Skeletal muscle tissue (tissue), 4 donors: ENCODE measurements around the gene SLC7A7. TPM values are rescaled to one million over a fixed set of nuclear protein-coding genes. Genes with fewer than 3 reads are reported as not detected.
"Not testable (repeated sequence)": the region's sequence is repeated elsewhere in the genome, so short reads cannot be mapped to it uniquely, and the experiment has no call there.

ENCODE experiments used
- H3K27ac ChIP-seq: one replicate; pipeline ENCODE4 v1.7.0; 2013; ENCODE audit warnings: mild to moderate bottlenecking, low read depth, low read length, inconsistent platforms
- H3K27me3 ChIP-seq, 3 donors: one replicate each; pipeline ENCODE4 v1.7.0; 2013; ENCODE audit warnings: low read length in 3 of 3; ENCODE audit not compliant: control insufficient read depth in 3 of 3, insufficient read depth in 3 of 3
- H3K36me3 ChIP-seq, 3 donors: one replicate each; pipeline ENCODE4 v1.7.0; 2013; ENCODE audit warnings: low read length in 3 of 3; ENCODE audit not compliant: control insufficient read depth in 3 of 3, insufficient read depth in 3 of 3
- H3K4me1 ChIP-seq, 3 donors: one replicate each; pipeline ENCODE4 v1.7.0; 2013; ENCODE audit warnings: low read length in 3 of 3, mild to moderate bottlenecking in 3 of 3; ENCODE audit not compliant: control insufficient read depth in 3 of 3, insufficient read depth in 3 of 3
- H3K4me3 ChIP-seq, 3 donors: one replicate each; pipeline ENCODE4 v1.7.0; 2013; ENCODE audit warnings: low read length in 3 of 3
- H3K9ac ChIP-seq, 3 donors: one replicate each; pipeline ENCODE4 v1.7.0; 2013; ENCODE audit warnings: low read length in 3 of 3, mild to moderate bottlenecking in 3 of 3, moderate library complexity in 2 of 3, low read depth in 1 of 3
- H3K9me3 ChIP-seq, 3 donors: one replicate each; pipeline ENCODE4 v1.7.0; 2013; ENCODE audit warnings: low read length in 3 of 3; ENCODE audit not compliant: control insufficient read depth in 3 of 3
- total RNA-seq: library from RNA; depleted of rRNA; stranded (reverse); fragments of >200 nt; gene quantifications from one replicate; pipeline ENCODE4 v1.2.3, GENCODE V29; 2014
- donor health status: Osteomylitis.

SLC7A7 gene
- total RNA-seq, 1 donor from 2014 or later, result 15.1 TPM

DNA sequence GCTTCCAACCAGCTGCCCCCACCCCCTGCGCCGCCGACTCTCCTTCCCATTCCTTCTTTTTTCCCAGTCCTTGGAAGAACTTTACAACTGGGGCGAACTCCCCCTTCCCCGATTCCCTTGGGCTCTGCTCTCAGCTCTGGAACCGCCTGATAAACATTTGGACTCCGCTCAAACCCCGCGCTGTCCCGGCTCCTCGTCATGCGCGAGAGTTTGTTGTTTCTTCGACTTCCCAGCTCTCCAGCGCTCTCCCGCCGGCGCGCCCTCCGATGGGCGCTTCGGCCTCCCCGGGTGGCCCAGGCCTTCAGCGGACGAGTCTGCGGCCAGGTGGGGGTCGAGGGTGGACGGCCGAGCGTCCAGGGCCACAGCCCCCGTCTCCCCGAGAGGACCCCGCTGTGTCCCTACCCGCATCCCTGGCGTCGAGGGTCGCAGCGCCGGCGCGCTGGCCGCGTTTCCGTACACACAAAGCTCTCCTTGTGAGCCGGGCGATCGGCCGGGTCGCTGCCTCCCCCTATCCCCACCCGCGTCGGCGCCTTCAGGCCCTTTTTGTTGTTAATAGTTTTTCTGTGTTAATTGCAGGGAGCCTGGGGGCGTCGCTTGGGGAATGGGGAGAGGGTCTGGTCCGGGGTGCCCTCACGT is 22.0 kb upstream of the SLC7A7 start:
- H3K4me1 ChIP-seq, result peaks cover 17 to 22% (median 21%) of the 10 kb centered on the region in 3 donors
- H3K9ac ChIP-seq, result peak overlapping the region; percentile 76 to 89 (median 85)
- H3K27me3 ChIP-seq, result peaks cover 0 to 21% (median 5%) of the 10 kb centered on the region in 3 donors
- peak overlapping the region; percentile 87 for H3K27ac ChIP-seq
- peak overlapping the region; percentile 73 to 80 (median 78) for H3K4me3 ChIP-seq
- H3K9me3 ChIP-seq, result no peaks in the 10 kb centered on the region
- H3K36me3 ChIP-seq, result peaks cover 16 to 33% (median 27%) of the 10 kb centered on the region in 3 donors

DNA sequence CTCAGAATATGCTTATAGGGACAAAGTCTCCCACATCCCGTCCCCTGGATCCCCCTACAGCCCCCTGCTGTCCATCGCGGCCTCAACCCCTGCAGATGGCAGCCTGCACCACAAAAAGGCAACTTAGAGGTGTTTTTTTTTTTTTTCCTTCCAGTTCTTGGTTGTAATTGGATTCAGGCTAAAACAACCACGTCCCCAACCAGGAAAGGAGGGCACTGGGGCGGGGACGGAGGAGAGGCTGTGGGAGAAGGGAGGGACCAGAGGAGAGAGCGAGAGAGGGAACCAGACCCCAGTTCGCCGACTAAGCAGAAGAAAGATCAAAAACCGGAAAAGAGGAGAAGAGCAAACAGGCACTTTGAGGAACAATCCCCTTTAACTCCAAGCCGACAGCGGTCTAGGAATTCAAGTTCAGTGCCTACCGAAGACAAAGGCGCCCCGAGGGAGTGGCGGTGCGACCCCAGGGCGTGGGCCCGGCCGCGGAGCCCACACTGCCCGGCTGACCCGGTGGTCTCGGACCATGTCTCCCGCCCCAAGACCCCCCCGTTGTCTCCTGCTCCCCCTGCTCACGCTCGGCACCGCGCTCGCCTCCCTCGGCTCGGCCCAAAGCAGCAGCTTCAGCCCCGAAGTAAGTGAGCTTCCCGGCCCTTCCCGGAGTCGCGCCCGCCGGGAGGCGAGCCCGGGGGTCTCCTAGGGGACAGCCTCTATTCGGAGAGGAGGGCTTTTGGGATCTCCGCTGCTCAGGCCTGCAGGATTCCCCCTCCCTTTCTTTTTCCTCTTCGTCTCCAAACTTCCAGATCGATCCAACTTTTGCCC is 21.3 kb upstream of the SLC7A7 start, which contains the start of gene MMP14:
Gene MMP14, plus strand, starts transcription at position 285 of the 813 bp plus-strand sequence. Its CDS starts 233 bp downstream, at position 518.
- H3K4me1 ChIP-seq, result peaks cover 17 to 22% (median 21%) of the 10 kb centered on the region in 3 donors
- H3K9me3 ChIP-seq, result no peaks in the 10 kb centered on the region
- H3K9ac ChIP-seq, result peak within 1 kb of the TSS; percentile 76 to 89 (median 85)
- peak within 1 kb of the TSS; percentile 87 for H3K27ac ChIP-seq
- H3K27me3 ChIP-seq, result peaks cover 0 to 21% (median 5%) of the 10 kb centered on the region in 3 donors
- H3K36me3 ChIP-seq, result peaks cover 12 to 26% (median 22%) of the 10 kb centered on the region in 3 donors
- peak within 1 kb of the TSS; percentile 73 to 80 (median 78) for H3K4me3 ChIP-seq

DNA sequence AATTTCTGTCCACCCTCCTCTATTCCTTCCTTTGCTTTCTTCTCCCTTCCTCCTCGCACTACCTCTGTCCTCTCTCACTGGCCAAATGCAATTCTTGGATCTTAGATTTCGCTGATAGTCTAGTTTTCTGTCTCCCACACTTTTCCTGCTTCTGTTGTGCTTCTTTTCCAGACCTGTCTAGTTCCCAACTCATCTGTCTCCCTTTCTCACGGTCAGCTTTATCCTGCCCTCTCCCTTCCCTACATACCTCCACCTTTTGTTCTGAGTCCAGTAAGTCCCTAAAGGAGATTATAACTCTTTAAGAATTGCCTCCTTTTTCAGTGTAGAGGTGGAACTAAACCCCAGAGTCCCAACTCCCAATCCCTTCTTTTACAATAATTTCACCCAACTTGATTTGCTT is 20.3 kb upstream of the SLC7A7 start:
- H3K27ac ChIP-seq, result peak overlapping the region; percentile 87
- H3K27me3 ChIP-seq, result peaks cover 0 to 21% (median 5%) of the 10 kb centered on the region in 3 donors
- H3K9ac ChIP-seq, result no peak overlapping the region
- peaks cover 19 to 26% (median 20%) of the 10 kb centered on the region in 3 donors for H3K4me1 ChIP-seq
- H3K36me3 ChIP-seq, result peaks cover 12 to 26% (median 19%) of the 10 kb centered on the region in 3 donors
- H3K4me3 ChIP-seq, result no peak overlapping the region
- H3K9me3 ChIP-seq, result no peaks in the 10 kb centered on the region

DNA sequence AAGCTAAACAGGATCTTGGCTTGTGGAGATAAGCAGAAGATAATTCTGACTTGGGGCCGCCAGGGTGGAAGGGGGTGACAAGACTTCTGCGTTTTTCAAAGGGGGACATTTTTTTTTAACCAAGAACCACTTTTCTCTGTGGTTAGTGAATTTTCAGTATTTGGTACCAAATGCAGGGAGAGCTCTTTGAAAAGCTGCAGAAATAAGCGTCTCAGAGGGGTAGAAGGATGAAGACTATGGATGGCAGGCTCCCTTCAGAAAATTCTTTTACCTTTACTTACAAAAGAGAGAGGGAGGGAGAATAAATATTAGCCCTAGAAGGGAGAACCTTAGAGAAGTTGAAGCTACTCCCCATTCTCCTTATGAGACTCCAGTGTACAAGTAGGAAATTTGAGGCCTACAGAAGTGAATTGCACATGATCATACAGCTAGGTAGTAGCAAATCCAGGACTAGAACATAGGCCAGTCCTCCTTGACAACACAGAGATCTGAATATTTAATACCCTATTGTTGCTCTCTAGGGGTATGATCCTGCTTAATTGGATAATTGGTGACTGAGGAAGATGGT is 15.3 kb upstream of the SLC7A7 start:
- peak overlapping the region; percentile 89 to 91 (median 91) for H3K9ac ChIP-seq
- peaks cover 6 to 16% (median 11%) of the 10 kb centered on the region in 3 donors for H3K4me1 ChIP-seq
- peaks cover 12 to 26% (median 16%) of the 10 kb centered on the region in 3 donors for H3K36me3 ChIP-seq
- peak overlapping the region; percentile 92 to 96 (median 94) for H3K4me3 ChIP-seq
- no peak overlapping the region for H3K27ac ChIP-seq
- no peaks in the 10 kb centered on the region for H3K9me3 ChIP-seq
- H3K27me3 ChIP-seq, result no peaks in the 10 kb centered on the region

DNA sequence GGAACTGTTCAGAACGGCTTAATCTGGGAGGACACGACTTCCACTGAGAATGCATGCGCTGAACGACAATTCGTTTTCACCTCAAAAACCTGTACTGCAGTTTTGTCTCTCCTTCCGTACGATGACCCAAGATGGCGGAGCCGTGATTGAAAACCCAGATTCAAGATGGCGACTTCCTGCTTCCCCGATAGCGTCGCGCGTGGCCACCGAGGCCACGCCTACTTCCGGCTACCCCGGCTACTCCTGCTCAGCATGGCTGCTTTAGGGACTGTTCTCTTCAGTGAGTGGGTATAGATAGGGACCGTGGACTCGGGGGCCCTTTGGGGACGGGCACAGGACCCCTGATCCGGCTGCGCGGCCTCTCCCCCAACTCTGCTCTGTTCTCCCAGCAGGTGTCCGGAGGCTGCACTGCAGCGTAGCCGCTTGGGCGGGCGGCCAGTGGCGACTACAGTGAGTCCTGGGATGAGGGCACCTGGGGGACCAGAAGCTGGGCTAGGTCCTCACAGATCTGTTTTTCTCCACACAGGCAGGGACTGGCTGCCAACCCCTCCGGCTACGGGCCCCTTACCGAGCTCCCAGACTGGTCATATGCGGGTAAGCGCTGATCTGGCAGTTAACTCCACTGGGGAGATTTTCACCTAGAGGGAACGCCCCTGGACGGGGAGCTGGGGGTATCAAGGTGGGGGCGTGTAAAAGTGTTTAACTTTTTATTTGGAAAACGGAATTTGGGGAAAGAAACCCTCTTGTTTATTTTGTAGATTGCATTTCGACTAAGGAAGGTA is 14.6 kb upstream of the SLC7A7 start, which contains the start of gene MRPL52:
Gene MRPL52, plus strand, starts transcription at position 227 of the 782 bp plus-strand sequence. Its CDS starts 26 bp downstream, at position 253.
- Histone ChIP-seq H3K9me3 (no peaks in the 10 kb centered on the region), H3K27ac (peak within 1 kb of the TSS; percentile 49), H3K9ac (peak within 1 kb of the TSS; percentile 89 to 91 (median 91)), H3K36me3 (peaks cover 9 to 20% (median 16%) of the 10 kb centered on the region in 3 donors), H3K4me3 (peak within 1 kb of the TSS; percentile 92 to 96 (median 94)), H3K27me3 (no peaks in the 10 kb centered on the region), H3K4me1 (peaks cover 6 to 16% (median 13%) of the 10 kb centered on the region in 3 donors)

DNA sequence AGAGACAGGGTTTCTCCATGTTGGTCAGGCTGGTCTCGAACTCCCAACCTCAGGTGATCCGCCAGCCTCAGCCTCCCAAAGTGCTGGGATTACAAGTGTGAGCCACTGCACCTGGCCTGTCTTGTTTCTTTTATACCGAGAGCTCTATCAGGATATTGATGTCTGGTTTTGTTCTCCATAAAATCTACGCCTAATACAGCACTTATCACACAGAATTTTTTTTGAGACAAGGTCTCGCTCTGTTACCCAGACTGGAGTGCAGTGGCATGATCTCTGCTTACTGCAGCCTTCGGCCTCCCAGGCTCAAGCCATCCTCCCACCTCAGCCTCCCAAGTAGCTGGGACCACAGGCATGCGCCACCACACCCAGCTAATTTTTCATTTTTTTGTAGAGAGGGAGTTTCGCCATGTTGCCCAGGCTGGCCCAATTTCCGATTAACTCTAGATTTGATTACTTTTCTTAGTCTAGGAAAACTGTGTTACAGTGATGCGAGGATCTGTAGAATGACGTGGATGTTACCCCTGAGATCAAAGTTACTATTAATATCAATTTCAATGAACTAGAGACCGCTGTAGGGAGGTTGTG is 13.9 kb upstream of the SLC7A7 start:
- H3K27me3 ChIP-seq, H3K9me3 ChIP-seq: not testable (repeated sequence)
- Histone ChIP-seq H3K4me1 (peaks cover 6 to 16% (median 15%) of the 10 kb centered on the region in 3 donors), H3K27ac (peak overlapping the region; percentile 49), H3K36me3 (peaks cover 6 to 14% (median 10%) of the 10 kb centered on the region in 3 donors), H3K4me3 (peak overlapping the region; percentile 92 to 96 (median 94)), H3K9ac (peak overlapping the region; percentile 25 to 91 (median 89))

DNA sequence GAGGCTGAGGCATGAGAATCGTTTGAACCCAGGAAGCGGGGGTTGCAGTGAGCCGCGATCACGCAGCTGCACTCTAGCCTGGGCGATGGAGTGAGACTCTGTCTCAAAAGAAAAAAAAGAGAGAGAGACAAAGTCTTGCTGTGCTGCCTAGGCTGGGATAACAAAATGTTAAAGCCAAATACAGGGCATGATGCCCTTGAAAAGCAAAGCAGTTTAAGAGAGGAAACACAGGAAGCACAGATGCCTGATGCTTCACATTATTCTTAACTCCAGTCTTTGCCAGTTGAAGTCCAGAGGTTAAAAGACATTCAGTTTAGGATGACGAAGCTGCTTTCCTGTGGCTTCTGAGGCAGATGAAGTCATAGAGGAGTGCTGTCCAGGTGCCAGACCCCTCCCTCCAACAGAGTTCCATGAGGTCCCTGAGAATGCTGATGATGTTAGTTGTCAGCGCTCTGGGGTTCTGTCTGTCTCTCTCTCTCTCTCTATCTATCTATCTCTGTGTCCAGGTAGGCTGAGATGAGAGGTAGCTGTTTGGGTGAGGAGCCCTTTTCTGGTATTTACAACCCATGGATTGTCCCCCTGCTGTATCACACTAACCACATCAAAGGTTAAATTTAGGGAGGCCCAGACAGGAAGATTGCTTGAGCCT is 9.6 kb upstream of the SLC7A7 start:
- Histone ChIP-seq H3K9ac (peak overlapping the region in 1 of 3 donors; percentile 20), H3K4me1 (peaks cover 4 to 13% (median 11%) of the 10 kb centered on the region in 3 donors), H3K27ac (no peak overlapping the region)

DNA sequence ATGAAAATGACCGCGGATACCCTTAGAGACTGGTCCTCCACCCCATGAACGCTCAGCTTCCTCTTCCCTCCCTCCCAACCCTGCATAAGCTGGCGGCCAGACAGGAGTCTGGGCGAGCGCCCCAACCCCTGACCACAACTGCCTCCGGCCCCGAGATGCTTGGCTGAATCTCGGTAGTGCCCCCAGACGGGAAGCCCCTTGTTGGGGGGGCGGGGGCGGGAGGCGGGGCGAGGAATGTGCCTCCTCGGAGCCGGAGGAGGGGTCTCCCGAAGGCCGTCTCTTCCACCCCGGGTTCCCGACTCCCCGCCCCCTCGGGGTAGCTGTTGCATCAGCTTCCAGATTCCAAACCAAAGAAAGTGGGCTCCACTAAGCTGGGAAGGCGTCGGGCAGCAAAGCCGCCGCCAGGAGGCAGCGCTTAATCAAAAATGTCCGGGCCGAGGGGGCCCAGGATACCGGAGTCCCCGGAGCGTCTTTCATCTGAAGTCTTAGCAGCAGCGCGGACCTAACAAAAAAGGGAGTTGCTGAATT is 7.4 kb upstream of the SLC7A7 start:
- Histone ChIP-seq H3K27me3 (peaks cover 0 to 4% (median 4%) of the 10 kb centered on the region in 3 donors), H3K4me1 (peaks cover 12 to 14% (median 13%) of the 10 kb centered on the region in 3 donors), H3K36me3 (no peaks in the 10 kb centered on the region), H3K27ac (no peak overlapping the region), H3K9me3 (no peaks in the 10 kb centered on the region), H3K9ac (peak overlapping the region in 2 of 3 donors; percentile 5 to 40), H3K4me3 (peak overlapping the region in 2 of 3 donors; percentile 31 to 62)

More for the DNA sequence above, 9.6 kb upstream of the SLC7A7 start:
- Histone ChIP-seq H3K36me3 (no peaks in the 10 kb centered on the region), H3K4me3 (no peak overlapping the region), H3K27me3 (peaks cover 0 to 4% (median 0%) of the 10 kb centered on the region in 3 donors), H3K9me3 (no peaks in the 10 kb centered on the region)
